HEK293 (cell line): ENCODE results near the gene FGR.
A peak's percentile ranks its signal among the peaks of the same experiment; 100 is the strongest.

Source experiments
- BCL11A ChIP-seq: fragments of 450-650 bp; formaldehyde crosslinking; IDR thresholded peaks from 2 replicates; pipeline ENCODE4 v1.5.1; 2016; ENCODE audit warnings: low read depth, missing biosample characterization, missing genetic modification characterization
- CTCF ChIP-seq: fragments of 450-650 bp; formaldehyde crosslinking; IDR thresholded peaks from 2 replicates; pipeline ENCODE4 v1.5.1; 2016; ENCODE audit warnings: missing biosample characterization, missing genetic modification characterization
- KLF17 ChIP-seq: fragments of 450-650 bp; formaldehyde crosslinking; IDR thresholded peaks from 2 replicates; pipeline ENCODE4 v1.5.1; 2016; ENCODE audit warnings: missing biosample characterization, missing genetic modification characterization
- KLF8 ChIP-seq: fragments of 450-650 bp; formaldehyde crosslinking; IDR thresholded peaks from 2 replicates; pipeline ENCODE4 v1.5.1; 2016; ENCODE audit warnings: missing biosample characterization, missing genetic modification characterization
- OSR2 ChIP-seq: fragments of 450-650 bp; formaldehyde crosslinking; IDR thresholded peaks from 2 replicates; pipeline ENCODE4 v1.5.1; 2016; ENCODE audit warnings: missing biosample characterization, missing genetic modification characterization
- REST ChIP-seq: fragments of 450-650 bp; formaldehyde crosslinking; IDR thresholded peaks from 2 replicates; pipeline ENCODE4 v1.5.1; 2016; ENCODE audit warnings: missing biosample characterization, missing genetic modification characterization
- TCF7L2 ChIP-seq: IDR thresholded peaks from 2 replicates; pipeline ENCODE4 v1.6.1; 2011; ENCODE audit warnings: low read depth, mild to moderate bottlenecking, inconsistent platforms, low read length, moderate library complexity, borderline replicate concordance
- ZBTB26 ChIP-seq: fragments of 450-650 bp; formaldehyde crosslinking; optimal IDR thresholded peaks from 2 replicates; pipeline ENCODE3; 2016; ENCODE audit warnings: missing biosample characterization, mild to moderate bottlenecking, missing genetic modification characterization
- ZBTB6 ChIP-seq: fragments of 450-650 bp; formaldehyde crosslinking; IDR thresholded peaks from 2 replicates; pipeline ENCODE4 v1.5.1; 2017; ENCODE audit warnings: missing biosample characterization, missing genetic modification characterization
- ZBTB7A ChIP-seq: fragments of 450-650 bp; formaldehyde crosslinking; IDR thresholded peaks from 2 replicates; pipeline ENCODE4 v1.5.1; 2016; ENCODE audit warnings: low read depth, missing biosample characterization, missing genetic modification characterization
- ZFP37 ChIP-seq: fragments of 450-650 bp; formaldehyde crosslinking; IDR thresholded peaks from 2 replicates; pipeline ENCODE4 v1.5.1; 2016; ENCODE audit warnings: missing biosample characterization, missing genetic modification characterization
- ZIC2 ChIP-seq: fragments of 450-650 bp; formaldehyde crosslinking; IDR thresholded peaks from 2 replicates; pipeline ENCODE4 v1.5.1; 2016; ENCODE audit warnings: missing biosample characterization, missing genetic modification characterization
- ZNF174 ChIP-seq: fragments of 450-650 bp; formaldehyde crosslinking; IDR thresholded peaks from 2 replicates; pipeline ENCODE4 v1.5.0; 2017; ENCODE audit warnings: missing biosample characterization, mild to moderate bottlenecking, missing genetic modification characterization
- ZNF175 ChIP-seq: fragments of 450-650 bp; formaldehyde crosslinking; IDR thresholded peaks from 2 replicates; pipeline ENCODE4 v1.5.1; 2016; ENCODE audit warnings: missing biosample characterization, missing genetic modification characterization
- ZNF221 ChIP-seq: fragments of 450-650 bp; formaldehyde crosslinking; IDR thresholded peaks from 2 replicates; pipeline ENCODE4 v1.5.1; 2017; ENCODE audit warnings: missing biosample characterization, missing genetic modification characterization, borderline replicate concordance
- ZNF23 ChIP-seq: fragments of 450-650 bp; formaldehyde crosslinking; IDR thresholded peaks from 2 replicates; pipeline ENCODE4 v1.5.1; 2016; ENCODE audit warnings: missing biosample characterization, missing genetic modification characterization, borderline replicate concordance
- ZNF302 ChIP-seq: fragments of 450-650 bp; formaldehyde crosslinking; IDR thresholded peaks from 2 replicates; pipeline ENCODE4 v1.5.1; 2016; ENCODE audit warnings: missing biosample characterization, missing genetic modification characterization, low read depth
- ZNF335 ChIP-seq: fragments of 450-650 bp; formaldehyde crosslinking; conservative IDR thresholded peaks from 2 replicates; pipeline ENCODE4 v1.5.1; 2016; ENCODE audit warnings: missing biosample characterization, missing genetic modification characterization
- ZNF366 ChIP-seq: fragments of 450-650 bp; formaldehyde crosslinking; conservative IDR thresholded peaks from 2 replicates; pipeline ENCODE4 v1.5.1; 2016; ENCODE audit warnings: missing biosample characterization, missing genetic modification characterization
- ZNF391 ChIP-seq: fragments of 450-650 bp; formaldehyde crosslinking; IDR thresholded peaks from 2 replicates; pipeline ENCODE4 v1.5.1; 2016; ENCODE audit warnings: low read depth, missing biosample characterization, missing genetic modification characterization, borderline replicate concordance
- ZNF426 ChIP-seq: fragments of 450-650 bp; formaldehyde crosslinking; IDR thresholded peaks from 2 replicates; pipeline ENCODE4 v1.5.1; 2017; ENCODE audit warnings: missing biosample characterization, missing genetic modification characterization, mild to moderate bottlenecking, inconsistent platforms, moderate library complexity
- ZNF473 ChIP-seq: fragments of 450-650 bp; formaldehyde crosslinking; IDR thresholded peaks from 2 replicates; pipeline ENCODE4 v1.5.1; 2017; ENCODE audit warnings: missing biosample characterization, missing genetic modification characterization
- ZNF510 ChIP-seq: fragments of 450-650 bp; formaldehyde crosslinking; IDR thresholded peaks from 2 replicates; pipeline ENCODE4 v1.5.1; 2018; ENCODE audit warnings: mild to moderate bottlenecking, missing genetic modification characterization, missing biosample characterization; ENCODE audit not compliant: insufficient replicate concordance
- ZNF555 ChIP-seq: fragments of 450-650 bp; formaldehyde crosslinking; conservative IDR thresholded peaks from 2 replicates; pipeline ENCODE4 v1.5.1; 2017; ENCODE audit warnings: missing biosample characterization, mild to moderate bottlenecking, missing genetic modification characterization, inconsistent platforms
- ZNF621 ChIP-seq: fragments of 450-650 bp; formaldehyde crosslinking; IDR thresholded peaks from 2 replicates; pipeline ENCODE4 v1.5.1; 2017; ENCODE audit warnings: missing biosample characterization, missing genetic modification characterization
- ZNF626 ChIP-seq: fragments of 450-650 bp; sonication (Bioruptor Pico); formaldehyde crosslinking; IDR thresholded peaks from 2 replicates; pipeline ENCODE4 v1.5.1; 2018; ENCODE audit warnings: missing biosample characterization, missing genetic modification characterization, inconsistent platforms
- ZNF658 ChIP-seq: fragments of 450-650 bp; formaldehyde crosslinking; IDR thresholded peaks from 2 replicates; pipeline ENCODE4; 2016; ENCODE audit warnings: missing biosample characterization, missing genetic modification characterization
- ZNF747 ChIP-seq: fragments of 450-650 bp; formaldehyde crosslinking; IDR thresholded peaks from 2 replicates; pipeline ENCODE4 v1.5.1; 2016; ENCODE audit warnings: missing biosample characterization, missing genetic modification characterization
- ZNF792 ChIP-seq: fragments of 450-650 bp; formaldehyde crosslinking; IDR thresholded peaks from 2 replicates; pipeline ENCODE4 v1.5.1; 2016; ENCODE audit warnings: missing biosample characterization, missing genetic modification characterization
- ZNF837 ChIP-seq: fragments of 450-650 bp; formaldehyde crosslinking; IDR thresholded peaks from 2 replicates; pipeline ENCODE4 v1.5.1; 2016; ENCODE audit warnings: missing biosample characterization, missing genetic modification characterization
- ZNF843 ChIP-seq: fragments of 450-650 bp; formaldehyde crosslinking; IDR thresholded peaks from 2 replicates; pipeline ENCODE4 v1.5.1; 2016; ENCODE audit warnings: missing biosample characterization, missing genetic modification characterization
- ZSCAN16 ChIP-seq: fragments of 450-650 bp; formaldehyde crosslinking; IDR thresholded peaks from 2 replicates; pipeline ENCODE4 v1.5.1; 2016; ENCODE audit warnings: missing biosample characterization, missing genetic modification characterization

Gene FGR

GRCh38 chr1:27575840-27576331, 59.1 kb downstream of the FGR start (continued):
- TF ChIP-seq ZNF175 (tag by site-specific recombination) (no peak), ZNF792 (tag by site-specific recombination) (no peak), ZNF626 (tag by site-specific recombination) (no peak), OSR2 (tag by site-specific recombination) (peak; percentile 54), ZNF621 (no peak), ZNF510 (no peak), ZNF221 (tag by site-specific recombination) (no peak), ZNF555 (tag by site-specific recombination) (no peak), ZFP37 (tag by site-specific recombination) (no peak), ZBTB7A (tag by site-specific recombination) (no peak), ZNF747 (tag by site-specific recombination) (no peak), ZNF174 (no peak), ZNF335 (tag by site-specific recombination) (peak; percentile 63; the same call in 1 of the 2 replicates), ZNF837 (tag by site-specific recombination) (no peak), ZNF426 (no peak), ZNF473 (tag by site-specific recombination) (no peak), ZBTB6 (tag by site-specific recombination) (peak; percentile 34; the same call in 1 of the 2 replicates), KLF8 (no peak), ZNF391 (no peak), ZNF302 (tag by site-specific recombination) (no peak), REST (no peak), ZNF658 (tag by site-specific recombination) (no peak), ZSCAN16 (tag by site-specific recombination) (no peak), ZNF23 (no peak), TCF7L2 (no peak), CTCF (peak; percentile 87), ZBTB26 (peak; percentile 58), ZIC2 (tag by site-specific recombination) (peak; percentile 64), KLF17 (tag by site-specific recombination) (no peak), BCL11A (tag by site-specific recombination) (peak; percentile 11; the same call in 1 of the 2 replicates), ZNF366 (no peak), ZNF843 (tag by site-specific recombination) (no peak)
